Measurements from ENCODE around the gene STARD13.

Gene STARD13

GRCh38 chr13:33326246-33326645, 40.7 kb upstream of the STARD13 start:
- DNase-seq: no peak
- no peaks in the 10 kb centered on the region for H3K36me3 ChIP-seq

GRCh38 chr13:33323801-33324510, 38.4 kb upstream of the STARD13 start:
- H3K27ac ChIP-seq: no peak overlapping the region
- no peak for DNase-seq
- H3K9me3 ChIP-seq (ENCODE audit: severe bottlenecking): no peaks in the 10 kb centered on the region
- no peaks in the 10 kb centered on the region for H3K27me3 ChIP-seq (ENCODE audit: insufficient read depth, low read depth, severe bottlenecking)
- H3K4me3 ChIP-seq (ENCODE audit: low read depth, low read length): no peak overlapping the region
- no peaks in the 10 kb centered on the region for H3K36me3 ChIP-seq
- TF ChIP-seq CTCF (IDR thresholded peaks at IDR 0.05; ENCODE audit: low read depth, low read length): no peak

More at GRCh38 chr13:33326246-33326645, 40.7 kb upstream of the STARD13 start:
- H3K27me3 ChIP-seq (ENCODE audit: insufficient read depth, low read depth, severe bottlenecking): no peaks in the 10 kb centered on the region
- H3K9me3 ChIP-seq (ENCODE audit: severe bottlenecking): no peaks in the 10 kb centered on the region
- TF ChIP-seq CTCF (IDR thresholded peaks at IDR 0.05; ENCODE audit: low read depth, low read length): no peak
- H3K27ac ChIP-seq: no peak overlapping the region
- no peak overlapping the region for H3K4me3 ChIP-seq (ENCODE audit: low read depth, low read length)

- Histone ChIP-seq H3K4me3 (ENCODE audit: low read depth, low read length) (no peak overlapping the region), H3K9me3 (ENCODE audit: severe bottlenecking) (no peaks in the 10 kb centered on the region), H3K27me3 (ENCODE audit: insufficient read depth, low read depth, severe bottlenecking) (no peaks in the 10 kb centered on the region), H3K27ac (no peak overlapping the region), H3K36me3 (no peaks in the 10 kb centered on the region)
- no peak for TF ChIP-seq CTCF (IDR thresholded peaks at IDR 0.05; ENCODE audit: low read depth, low read length)
- no peak for DNase-seq
Measured at GRCh38 chr13:33322965-33323668, 37.6 kb upstream of the STARD13 start.

GRCh38 chr13:33322543-33322809, 36.9 kb upstream of the STARD13 start:
- H3K27ac ChIP-seq: no peak overlapping the region
- no peak overlapping the region for H3K4me3 ChIP-seq (ENCODE audit: low read depth, low read length)

GRCh38 chr13:33321686-33322542, 36.4 kb upstream of the STARD13 start:
- no peaks in the 10 kb centered on the region for H3K36me3 ChIP-seq
- TF ChIP-seq CTCF (IDR thresholded peaks at IDR 0.05; ENCODE audit: low read depth, low read length): no peak
- DNase-seq: no peak
- H3K9me3 ChIP-seq (ENCODE audit: severe bottlenecking): no peaks in the 10 kb centered on the region
- H3K27ac ChIP-seq: no peak overlapping the region
- H3K4me3 ChIP-seq (ENCODE audit: low read depth, low read length): no peak overlapping the region
- no peaks in the 10 kb centered on the region for H3K27me3 ChIP-seq (ENCODE audit: insufficient read depth, low read depth, severe bottlenecking)

More at GRCh38 chr13:33322543-33322809, 36.9 kb upstream of the STARD13 start:
- Histone ChIP-seq H3K9me3 (ENCODE audit: severe bottlenecking) (no peaks in the 10 kb centered on the region), H3K36me3 (no peaks in the 10 kb centered on the region), H3K27me3 (ENCODE audit: insufficient read depth, low read depth, severe bottlenecking) (no peaks in the 10 kb centered on the region)
- TF ChIP-seq CTCF (IDR thresholded peaks at IDR 0.05; ENCODE audit: low read depth, low read length): no peak
- DNase-seq: no peak

Measured in WERI-Rb-1 (cell line).